ENCODE data around the gene SOHLH1.

- TF ChIP-seq, protein P1, sequence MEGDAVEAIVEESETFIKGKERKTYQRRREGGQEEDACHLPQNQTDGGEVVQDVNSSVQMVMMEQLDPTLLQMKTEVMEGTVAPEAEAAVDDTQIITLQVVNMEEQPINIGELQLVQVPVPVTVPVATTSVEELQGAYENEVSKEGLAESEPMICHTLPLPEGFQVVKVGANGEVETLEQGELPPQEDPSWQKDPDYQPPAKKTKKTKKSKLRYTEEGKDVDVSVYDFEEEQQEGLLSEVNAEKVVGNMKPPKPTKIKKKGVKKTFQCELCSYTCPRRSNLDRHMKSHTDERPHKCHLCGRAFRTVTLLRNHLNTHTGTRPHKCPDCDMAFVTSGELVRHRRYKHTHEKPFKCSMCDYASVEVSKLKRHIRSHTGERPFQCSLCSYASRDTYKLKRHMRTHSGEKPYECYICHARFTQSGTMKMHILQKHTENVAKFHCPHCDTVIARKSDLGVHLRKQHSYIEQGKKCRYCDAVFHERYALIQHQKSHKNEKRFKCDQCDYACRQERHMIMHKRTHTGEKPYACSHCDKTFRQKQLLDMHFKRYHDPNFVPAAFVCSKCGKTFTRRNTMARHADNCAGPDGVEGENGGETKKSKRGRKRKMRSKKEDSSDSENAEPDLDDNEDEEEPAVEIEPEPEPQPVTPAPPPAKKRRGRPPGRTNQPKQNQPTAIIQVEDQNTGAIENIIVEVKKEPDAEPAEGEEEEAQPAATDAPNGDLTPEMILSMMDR (IDR thresholded peaks at IDR 0.05) = no peak
- no peak for TF ChIP-seq POLR2A (IDR thresholded peaks at IDR 0.05)
Measured at GRCh38 chr9:135687216-135687615, 12.1 kb downstream of the SOHLH1 start.

All from Peyer's patch (tissue), 4 donors.